Fibroblast of the conjunctiva (primary cell): ENCODE results near the gene CST11.
"Not testable (repeated sequence)": the region's sequence is repeated elsewhere in the genome, so short reads cannot be mapped to it uniquely, and the experiment has no call there.

Experiments
- DNase-seq: peaks from one replicate; pipeline ENCODE4 v3.0.0-alpha.2; 2010; ENCODE audit warnings: low read depth

The CST11 gene, protein sequence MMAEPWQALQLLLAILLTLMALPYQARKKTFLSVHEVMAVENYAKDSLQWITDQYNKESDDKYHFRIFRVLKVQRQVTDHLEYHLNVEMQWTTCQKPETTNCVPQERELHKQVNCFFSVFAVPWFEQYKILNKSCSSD

DNA sequence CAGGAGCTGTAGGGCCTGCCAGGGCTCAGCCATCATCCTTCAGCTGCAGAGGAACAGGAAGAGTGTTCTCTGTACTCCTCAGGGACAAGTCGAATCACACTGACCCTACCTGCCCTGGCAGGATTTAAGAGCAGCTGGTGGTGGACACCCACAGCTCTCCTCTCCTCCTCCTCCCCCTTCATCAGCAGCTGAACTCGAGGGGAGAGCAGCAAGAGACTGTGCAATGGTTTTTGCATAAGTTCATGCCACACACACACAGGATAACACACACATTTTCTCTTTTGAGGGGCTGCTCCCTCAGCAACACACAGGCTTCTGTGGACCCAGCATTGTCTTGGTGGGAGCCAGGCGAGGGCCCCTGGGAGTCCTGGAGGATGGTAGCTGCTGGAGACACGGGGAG is at the start of gene CST11:
Gene CST11 (minus strand): TSS at position 101 of the 400 bp plus-strand sequence. CDS start 65 bp downstream, at position 36.
- DNase-seq = no peak

DNA sequence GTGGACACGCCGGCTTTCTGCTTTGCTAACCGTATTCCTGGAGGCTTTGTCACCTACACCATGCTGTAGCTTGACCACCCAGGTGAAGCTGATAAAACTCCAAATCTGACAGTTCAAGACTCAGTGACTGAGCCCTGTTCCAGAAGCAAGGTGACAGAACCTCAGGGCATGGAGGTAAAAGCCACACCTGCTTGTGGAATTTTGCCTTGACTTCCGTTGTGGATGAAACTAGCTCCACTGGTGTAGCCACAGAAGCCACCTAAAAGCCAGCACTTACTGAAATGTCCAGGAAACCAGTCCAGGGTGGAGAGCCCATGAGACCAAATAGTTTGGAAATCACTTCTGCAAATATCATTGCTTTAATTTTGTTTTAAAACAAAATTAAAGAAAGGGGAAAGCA is 49.2 kb upstream of the CST11 start:
- DNase-seq = no peak

DNA sequence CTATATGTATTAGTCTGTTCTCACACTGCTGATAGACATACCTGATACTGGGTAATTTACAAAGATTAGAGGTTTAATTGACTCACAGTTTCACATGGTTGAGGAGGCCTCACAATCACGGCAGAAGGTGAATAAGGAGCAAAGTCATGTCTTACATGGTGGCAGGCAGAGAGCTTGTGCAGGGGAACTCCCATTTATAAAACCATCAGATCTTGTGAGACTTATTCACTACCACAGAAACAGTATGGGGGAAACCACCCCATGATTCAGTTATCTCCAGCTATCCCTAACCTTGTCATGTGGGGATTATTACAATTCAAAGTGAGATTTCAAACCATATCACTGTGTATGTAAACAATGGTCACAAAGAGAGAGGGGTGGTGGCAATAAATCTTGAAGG is 44.9 kb upstream of the CST11 start:
- no peak for DNase-seq

DNA sequence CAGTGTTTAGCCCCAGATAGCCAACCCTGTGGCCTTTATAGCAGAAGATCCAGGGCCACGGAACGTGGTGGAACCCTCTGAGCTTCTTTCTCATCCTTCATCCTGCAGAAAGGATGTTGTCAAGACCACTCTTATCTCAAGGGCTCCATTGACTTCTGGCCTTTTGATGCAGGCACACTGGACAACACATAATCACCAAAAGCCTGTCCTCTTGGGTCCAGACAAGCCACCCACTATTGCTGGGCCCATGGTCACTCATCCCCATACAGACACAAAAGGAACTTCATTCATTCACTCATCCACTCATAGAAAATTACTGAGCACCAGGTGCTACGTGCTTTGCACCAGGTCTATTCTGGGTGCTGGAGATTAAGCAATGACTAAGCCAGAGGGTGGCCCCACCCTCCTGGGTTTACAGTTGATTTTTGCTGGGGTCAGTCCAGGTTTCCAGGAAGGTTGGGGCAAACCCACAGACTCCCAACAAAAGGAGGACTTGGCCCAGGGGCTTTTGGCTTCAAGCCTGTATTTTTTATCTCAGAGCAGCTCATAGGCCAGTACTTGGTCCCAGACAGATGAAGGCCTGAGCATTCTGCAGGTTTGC is 40.6 kb upstream of the CST11 start:
- no peak for DNase-seq

DNA sequence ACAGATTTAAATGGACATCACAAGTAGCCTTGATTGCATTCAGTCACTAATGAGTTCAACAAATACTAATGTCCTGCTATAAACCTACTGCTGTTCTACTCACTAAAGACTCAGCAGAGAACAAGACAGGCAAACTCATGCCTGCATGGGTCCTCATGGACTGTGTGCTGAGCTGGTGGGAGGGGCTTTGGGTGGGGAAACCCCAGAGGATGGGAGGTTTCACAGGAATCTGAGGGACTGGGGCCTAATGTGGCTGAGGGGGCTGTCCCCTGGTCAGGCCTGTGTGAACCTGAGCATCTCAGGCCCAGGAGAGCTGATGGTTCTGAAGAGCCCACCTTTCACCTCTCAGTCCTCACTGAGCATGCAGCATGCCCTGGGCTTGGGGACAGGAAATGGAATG is 39.6 kb upstream of the CST11 start:
- DNase-seq = no peak

DNA sequence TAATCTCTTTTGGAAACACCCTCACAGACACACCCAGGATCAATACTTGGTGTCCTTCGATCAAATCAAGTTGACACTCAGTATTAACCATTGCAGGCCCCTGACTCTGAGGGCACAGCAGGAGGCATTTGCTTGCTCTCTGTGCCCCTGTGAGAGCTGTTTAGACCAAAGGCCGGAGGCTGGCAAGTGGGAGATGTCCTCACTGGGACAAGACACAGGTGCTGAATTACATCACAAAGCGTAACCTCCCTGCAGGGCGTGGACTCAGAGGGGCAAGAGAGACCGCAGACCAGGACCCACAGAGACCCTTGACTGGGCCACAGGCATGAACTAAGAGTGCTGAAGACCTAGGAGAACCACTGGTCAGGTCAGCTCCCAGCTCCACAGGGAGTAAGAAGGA is 38.1 kb upstream of the CST11 start, which contains the start of gene CST8:
Gene CST8 (plus strand): TSS at position 301 of the 400 bp plus-strand sequence. CDS start 551 bp downstream, outside the sequence.
- DNase-seq = no peak

DNA sequence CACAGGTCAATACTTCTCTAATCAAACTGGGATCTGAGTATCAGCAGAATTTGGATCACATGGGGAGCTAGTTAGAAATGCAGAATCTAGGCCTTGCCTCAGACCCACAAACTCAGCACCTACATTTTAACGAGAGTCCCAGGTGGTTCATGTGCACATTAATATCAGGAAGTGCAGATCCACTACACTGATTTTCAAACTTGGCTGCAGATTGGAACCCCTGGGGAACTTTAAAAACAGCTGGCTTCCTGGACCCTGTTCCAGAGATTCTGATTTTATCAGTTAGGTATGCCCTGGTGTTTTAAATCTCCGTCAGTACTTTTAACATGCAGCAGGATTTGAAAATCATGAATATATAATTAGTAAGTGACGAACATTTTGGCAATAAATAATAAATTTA is 36.3 kb upstream of the CST11 start:
- no peak for DNase-seq

DNA sequence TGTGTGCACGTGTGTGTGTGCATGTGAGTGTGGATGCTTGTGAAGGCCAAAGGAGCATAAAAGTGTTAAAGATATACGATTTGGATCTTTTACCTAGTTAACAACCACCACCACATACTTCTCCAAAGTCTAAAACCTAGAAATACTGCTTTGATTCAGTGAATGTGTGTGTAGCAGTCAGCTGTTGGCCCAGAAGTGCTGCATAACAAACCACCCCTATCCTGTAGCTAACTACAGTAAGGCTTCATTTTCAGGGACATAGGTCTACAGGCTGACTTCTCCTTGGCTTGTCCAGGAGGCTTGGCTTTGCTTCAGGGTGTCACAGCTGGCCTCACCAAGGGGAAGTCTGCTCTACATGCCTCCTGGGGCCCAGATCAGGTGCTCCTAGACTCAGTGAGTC is 35.8 kb upstream of the CST11 start:
- DNase-seq = no peak

DNA sequence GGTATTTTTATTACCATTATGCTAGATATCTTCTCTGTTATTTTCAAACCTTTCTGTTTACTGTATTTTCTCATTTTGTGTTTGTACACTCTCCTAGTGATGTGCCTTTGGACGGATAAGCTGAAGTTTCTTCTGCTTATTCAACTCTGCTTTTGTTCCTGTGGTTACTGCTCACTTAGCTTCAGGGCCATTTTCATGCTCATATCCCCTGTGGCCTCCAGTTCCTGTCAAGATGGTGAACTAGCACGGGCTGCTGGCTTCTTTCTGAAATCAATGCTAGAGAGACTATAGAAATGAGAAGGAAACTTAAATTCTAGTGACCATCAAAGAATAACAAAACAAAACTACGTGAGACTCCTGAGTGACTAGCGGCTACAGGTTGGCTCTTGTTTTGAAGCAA is 31.4 kb upstream of the CST11 start:
- no peak for DNase-seq

DNA sequence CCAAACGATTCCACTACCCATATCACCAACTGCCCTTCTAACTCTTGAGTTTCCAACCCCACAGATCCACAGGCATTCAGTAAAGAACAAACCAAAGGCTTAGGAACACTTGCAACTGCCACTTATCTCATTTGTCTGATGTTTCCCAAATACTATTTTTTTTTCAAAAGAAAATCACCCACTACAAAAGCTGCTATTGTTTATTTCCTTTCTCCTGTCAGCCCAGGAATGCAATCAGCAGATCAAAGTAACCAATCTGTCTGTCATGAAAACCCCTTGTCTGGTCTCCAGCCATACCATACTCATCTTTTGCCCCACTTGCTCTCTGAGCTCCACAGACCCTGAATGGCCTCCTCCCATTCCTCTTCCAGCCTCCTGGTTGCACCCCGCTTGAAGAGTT is 29.5 kb upstream of the CST11 start:
- DNase-seq = no peak

DNA sequence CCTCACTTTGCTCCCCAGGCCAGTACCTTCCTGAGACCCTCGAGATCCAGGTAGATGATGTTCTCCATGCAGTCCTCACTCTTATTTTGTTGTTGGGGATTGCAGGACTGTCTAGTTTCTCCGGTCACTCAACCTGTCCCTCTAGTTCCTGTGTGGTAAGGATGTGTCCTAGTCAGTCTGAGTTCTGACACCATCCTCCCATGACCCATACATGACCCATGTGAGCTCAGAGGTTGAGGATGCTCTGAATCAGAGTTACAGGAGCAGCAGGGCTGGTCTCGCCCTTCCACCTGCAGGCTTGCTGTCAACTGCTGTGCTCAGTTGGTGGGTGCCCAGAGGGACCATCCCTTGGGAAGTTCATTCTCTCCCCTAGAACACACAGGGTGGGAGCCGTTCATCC is 26.4 kb upstream of the CST11 start:
- DNase-seq = no peak

DNA sequence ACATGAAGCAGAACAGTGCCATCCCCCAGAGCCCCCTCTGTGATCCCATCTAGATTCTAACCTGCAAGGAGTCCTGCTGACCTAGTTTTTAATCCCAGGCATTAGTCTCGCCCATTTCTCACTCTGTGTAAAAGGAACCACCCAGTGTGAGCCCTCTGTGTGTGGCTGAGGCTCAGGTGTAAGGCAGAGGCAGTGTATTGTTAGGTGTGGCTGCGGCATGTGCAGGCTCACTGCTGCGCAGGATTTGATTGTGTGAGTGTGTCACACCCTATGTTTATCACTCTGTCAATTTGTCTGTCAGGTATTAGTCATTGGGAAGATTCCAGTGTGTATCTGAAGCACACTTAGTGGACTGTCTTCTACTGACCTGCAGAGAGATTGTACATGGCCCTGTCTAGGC is 24.5 kb upstream of the CST11 start:
- no peak for DNase-seq

DNA sequence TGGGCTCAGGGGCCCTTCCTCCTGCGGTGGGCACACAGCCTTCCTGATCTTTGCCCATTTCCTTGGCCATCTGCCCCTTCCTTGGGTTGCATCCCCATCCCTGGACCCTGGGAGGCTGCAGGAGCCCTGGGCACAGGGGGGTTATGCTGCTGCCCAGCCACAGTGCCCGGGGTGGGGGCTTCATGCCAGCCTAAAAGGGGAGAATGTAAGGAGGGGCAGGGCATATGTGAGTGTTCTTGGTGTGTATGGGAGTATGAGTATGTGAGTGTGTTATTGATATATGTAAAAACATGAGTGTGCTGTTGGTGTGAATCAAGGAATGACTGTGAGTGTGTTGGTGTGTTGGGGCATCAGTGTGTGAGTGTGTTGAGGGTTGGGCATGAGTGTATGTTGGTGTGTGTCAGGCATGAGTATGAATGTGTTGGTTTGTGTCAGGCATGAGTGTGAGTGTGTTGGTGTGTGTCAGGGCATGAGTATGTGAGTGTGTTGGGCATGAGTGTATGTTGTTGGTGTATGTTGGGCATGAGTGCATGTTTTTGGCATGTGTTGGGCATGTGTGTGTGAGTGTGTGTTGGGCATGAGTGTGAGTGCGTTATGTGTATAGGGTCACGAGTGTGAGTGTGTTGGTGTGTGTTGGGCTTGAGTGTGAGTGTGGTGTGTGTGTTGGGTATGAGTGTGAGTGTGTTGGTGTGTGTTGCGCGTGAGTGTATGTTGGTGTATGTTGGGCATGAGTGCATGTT is 23.5 kb upstream of the CST11 start:
- no peak for DNase-seq

DNA sequence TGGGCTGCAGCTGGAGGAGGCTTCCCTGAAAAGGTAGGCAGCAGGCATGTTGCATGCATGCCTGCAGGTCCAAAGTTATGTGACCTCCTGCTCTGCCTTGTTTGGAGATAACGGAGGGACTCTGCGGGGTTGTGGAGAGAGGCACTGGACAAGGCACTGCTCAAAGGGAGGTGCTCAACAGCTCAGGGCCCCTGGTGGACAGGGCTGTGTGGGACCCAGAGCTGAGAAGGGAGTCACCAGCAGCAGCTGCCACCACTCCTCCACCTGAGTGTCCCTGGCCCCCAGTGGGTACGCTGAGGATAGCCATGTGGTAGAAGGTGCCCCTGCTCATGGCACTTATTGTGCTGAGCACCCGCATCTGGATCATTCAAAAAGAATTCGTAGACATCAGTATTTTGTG is 22.7 kb upstream of the CST11 start:
- no peak for DNase-seq

DNA sequence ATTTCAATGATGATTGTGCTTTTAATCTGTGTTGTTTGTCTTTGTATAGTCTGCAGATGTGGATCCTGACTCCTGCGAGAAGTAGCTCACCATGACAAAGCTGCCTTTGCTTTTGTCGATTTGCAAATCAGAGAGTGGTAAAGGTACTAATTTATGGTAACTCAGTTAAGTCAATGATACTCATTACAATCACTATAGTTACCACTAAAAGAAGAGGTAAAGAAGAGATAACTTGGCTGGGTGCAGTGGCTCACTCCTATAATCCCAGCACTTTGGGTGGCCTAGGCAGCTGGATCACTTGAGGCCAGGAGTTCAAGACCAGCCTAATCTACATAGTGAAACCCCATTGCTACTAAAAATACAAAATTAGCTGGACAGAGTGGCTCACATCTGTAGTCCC is 20.6 kb upstream of the CST11 start:
- DNase-seq = not testable (repeated sequence)

DNA sequence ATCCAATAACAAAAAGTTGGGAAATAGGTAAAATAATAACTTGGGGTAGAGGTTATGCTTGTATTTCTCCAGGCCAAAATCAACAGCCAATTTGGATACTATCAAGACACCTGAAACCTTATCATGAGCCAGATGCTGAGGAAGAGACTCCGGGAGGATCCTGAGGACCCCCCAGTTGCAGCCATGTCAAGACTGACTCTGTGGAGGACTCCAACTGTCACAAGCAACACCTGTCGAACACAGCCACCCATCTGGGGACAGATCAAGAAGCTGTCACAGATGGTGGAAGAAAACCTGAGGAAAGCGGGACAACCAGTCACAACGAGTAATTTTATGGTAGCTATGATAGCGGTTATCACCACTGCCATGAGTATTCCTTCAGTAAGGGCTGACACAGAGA is 19.6 kb upstream of the CST11 start:
- not testable (repeated sequence) for DNase-seq

DNA sequence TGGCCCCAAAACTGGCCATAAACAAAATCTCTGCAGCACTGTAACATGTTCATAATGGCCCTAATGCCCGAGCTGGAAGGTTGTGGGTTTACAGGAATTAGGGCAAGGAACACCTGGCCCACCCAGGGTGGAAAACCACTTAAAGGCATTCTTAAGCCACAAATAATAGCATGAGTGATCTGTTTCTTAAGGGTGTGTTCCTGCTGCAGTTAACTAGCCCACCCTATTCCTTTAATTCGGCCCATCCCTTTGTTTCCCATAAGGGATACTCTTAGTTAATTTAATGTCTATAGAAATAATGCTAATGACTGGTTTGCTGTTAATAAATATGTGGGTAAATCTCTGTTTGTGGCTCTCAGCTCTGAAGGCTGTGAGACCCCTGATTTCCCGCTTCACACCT is 14.3 kb upstream of the CST11 start:
- not testable (repeated sequence) for DNase-seq

DNA sequence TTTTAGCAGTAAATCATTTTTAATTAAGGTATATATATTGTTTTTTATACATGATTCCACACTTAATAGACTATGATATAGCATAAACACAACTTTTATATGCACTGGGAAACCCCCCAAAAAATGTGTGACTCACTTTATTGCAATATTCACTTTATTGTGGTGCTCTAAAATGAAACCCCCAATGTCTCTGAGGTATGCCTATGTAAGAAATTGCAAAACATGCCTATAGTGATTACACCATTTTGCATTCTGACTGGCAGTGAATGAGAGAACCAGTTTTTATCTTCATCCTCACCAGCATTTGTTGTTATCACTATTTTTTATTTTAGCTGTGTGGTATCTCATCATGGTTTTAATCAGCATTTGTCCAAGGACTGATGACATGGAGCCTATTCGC is 8.5 kb upstream of the CST11 start:
- DNase-seq = no peak

DNA sequence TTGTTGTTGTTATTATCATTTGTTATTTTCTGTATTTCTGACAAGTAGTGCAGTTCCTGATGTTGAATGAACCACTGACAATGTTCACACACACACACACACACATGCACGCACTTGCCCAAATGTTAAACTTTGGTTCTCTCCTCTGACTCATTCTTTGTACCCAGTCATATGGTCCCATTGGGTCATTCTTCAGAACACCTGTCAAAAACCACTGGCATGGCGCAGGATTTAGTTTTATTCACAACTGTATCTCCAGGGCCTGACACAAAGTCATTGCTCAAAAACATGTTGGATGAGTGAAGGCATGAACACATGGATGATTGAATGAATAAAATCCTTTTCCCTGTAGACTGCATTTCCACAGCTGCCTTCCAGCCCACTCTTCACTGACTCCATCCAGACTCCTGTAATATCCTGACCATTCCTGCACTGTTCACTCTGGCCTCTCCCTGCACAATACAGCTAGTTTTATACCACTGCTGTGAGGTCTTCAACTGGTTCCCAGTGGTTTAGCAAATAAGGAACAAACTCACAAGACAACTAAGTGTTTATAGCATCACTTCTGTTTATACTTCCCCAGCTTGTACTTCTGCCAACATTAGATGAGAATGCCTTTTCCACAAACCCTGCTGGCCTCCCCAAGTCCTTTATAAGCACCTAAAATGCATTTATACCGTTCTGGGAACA is 6.9 kb upstream of the CST11 start:
- DNase-seq = no peak

DNA sequence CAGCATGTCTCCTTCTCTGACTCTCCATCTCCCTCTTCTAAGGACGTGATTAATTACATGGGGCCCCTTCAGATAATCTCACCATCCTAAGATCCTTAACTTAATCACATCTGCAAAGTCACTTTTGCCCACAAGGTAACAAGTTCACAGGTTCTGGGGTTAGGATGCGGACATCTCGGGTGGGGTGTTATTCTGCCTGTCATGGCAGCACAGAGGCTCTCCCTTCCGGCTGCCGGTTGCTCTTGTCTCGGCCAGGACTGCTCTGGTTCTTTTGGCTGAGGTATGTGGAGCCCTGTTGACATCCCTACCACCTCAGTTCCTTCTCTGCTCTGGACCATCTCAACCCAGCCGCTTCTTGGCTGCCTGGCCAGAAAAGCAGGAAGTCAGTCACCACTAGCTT is 4.2 kb upstream of the CST11 start:
- no peak for DNase-seq

DNA sequence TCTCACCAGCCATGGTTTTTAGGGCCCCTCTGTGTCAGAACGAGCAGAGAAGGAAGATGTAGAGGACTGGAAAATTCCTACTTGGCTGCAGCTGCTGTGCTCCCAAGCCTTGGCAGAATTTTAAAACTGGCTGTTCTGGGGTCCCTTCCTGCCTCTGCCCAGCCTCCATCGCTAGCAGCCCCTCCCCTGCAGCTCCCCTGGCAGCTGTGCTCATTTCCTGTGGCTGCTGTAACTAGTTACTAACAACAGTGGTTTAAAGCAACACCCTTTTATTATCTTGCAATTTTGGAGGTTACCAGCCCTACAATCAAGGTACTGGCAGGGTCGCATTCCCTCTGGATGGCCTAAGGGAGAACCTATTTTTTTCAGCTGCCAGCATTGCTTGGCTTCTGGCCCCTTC is 3.7 kb upstream of the CST11 start:
- no peak for DNase-seq

DNA sequence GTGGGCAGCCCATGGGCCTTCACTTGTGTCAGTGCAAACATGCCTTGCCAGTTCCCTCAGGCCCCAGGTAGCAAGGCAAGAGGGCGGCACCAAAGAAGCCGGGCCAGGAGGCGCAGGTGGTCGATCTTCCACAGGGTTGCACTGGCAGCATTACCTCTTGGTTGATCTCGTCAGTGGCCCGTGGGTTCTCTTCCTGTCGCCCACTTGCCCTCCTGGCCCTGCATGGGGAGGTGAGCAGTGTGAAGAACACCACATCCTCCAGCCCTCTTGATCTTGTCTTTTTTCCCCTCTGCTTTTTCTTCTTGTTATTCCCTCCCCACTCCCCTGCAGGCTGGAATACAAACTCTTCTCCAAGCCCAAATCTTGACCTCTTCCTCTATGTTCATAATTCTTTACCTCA is 3.0 kb upstream of the CST11 start:
- no peak for DNase-seq

DNA sequence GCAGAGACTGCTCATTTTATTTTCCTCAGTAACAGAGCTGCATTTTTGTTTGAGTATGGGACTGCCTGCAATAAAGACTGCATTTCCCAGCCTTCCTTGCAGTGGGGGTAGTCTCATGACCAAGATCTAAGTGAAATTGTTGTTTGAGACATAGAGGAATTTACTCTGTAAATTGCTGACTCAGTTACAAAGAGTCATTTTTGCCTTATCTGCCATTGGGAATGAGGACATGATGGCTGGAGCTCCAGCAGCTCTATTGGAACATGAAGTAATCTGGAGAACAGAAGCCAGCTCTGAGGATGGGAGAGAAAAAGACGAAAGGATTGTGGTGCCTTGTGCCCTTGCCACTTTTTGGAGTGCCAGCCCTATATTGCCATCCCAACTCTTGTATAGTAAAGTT is 2.1 kb upstream of the CST11 start:
- no peak for DNase-seq
